ENCODE measurements around the gene ATP8A2.

- no peak for TF ChIP-seq POLR2A (conservative IDR thresholded peaks at IDR 0.05)
- TF ChIP-seq HOMEZ (CRISPR knock-in tag; IDR thresholded peaks at IDR 0.05), result no peak
- no peak for TF ChIP-seq ZNF512 (tag; IDR thresholded peaks at IDR 0.05)
- TF ChIP-seq, protein P1, sequence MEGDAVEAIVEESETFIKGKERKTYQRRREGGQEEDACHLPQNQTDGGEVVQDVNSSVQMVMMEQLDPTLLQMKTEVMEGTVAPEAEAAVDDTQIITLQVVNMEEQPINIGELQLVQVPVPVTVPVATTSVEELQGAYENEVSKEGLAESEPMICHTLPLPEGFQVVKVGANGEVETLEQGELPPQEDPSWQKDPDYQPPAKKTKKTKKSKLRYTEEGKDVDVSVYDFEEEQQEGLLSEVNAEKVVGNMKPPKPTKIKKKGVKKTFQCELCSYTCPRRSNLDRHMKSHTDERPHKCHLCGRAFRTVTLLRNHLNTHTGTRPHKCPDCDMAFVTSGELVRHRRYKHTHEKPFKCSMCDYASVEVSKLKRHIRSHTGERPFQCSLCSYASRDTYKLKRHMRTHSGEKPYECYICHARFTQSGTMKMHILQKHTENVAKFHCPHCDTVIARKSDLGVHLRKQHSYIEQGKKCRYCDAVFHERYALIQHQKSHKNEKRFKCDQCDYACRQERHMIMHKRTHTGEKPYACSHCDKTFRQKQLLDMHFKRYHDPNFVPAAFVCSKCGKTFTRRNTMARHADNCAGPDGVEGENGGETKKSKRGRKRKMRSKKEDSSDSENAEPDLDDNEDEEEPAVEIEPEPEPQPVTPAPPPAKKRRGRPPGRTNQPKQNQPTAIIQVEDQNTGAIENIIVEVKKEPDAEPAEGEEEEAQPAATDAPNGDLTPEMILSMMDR (IDR thresholded peaks at IDR 0.05 in 2 of 3, conservative IDR thresholded peaks at IDR 0.05 in 1 of 3; ENCODE audit: insufficient read depth in 2 of 3, low read depth in 1 of 3, low read length in 3 of 3), result no peak
- TF ChIP-seq HIVEP1 (CRISPR knock-in tag; IDR thresholded peaks at IDR 0.05), result no peak
- no peak for TF ChIP-seq RBM39 (optimal IDR thresholded peaks at IDR 0.05; ENCODE audit: low read depth, low read length)
- TF ChIP-seq RFX5 (IDR thresholded peaks at IDR 0.05; ENCODE audit: low read depth, low read length), result no peak
- no peak for TF ChIP-seq ELF1 (tag; IDR thresholded peaks at IDR 0.05)
- TF ChIP-seq USF2 (CRISPR knock-in tag; IDR thresholded peaks at IDR 0.05), result no peak
- TF ChIP-seq YY1 (IDR thresholded peaks at IDR 0.05; ENCODE audit: borderline replicate concordance in 1 of 3, control insufficient read depth in 1 of 3, extremely low read depth in 1 of 3, insufficient read depth in 3 of 3, insufficient read length in 1 of 3, insufficient replicate concordance in 2 of 3, low read depth in 1 of 3, low read length in 2 of 3), result no peak
- no peak for TF ChIP-seq EZH2 (IDR thresholded peaks at IDR 0.05; ENCODE audit: borderline replicate concordance, low read depth, low read length)
- no peak for TF ChIP-seq RBFOX2 (IDR thresholded peaks at IDR 0.05; ENCODE audit: low read depth, low read length)
- no peak for TF ChIP-seq POLR2AphosphoS5 (IDR thresholded peaks at IDR 0.05; ENCODE audit: control insufficient read depth, insufficient read depth, low read depth, low read length)
These were observed 662.2 kb downstream of the ATP8A2 start for GRCh38 chr13:26034018-26034417.

Data from K562 (cell line).